DMS 273 treated with DMSO at 0.1 percent for 48 hours (cell line): ENCODE measurements around the gene VSIG10L.
A peak's percentile ranks its signal among the peaks of the same experiment; 100 is the strongest.

Source experiments
- DNase-seq: peaks from one replicate; lab custom pipeline; 2025; lab: John Stamatoyannopoulos, UW

The VSIG10L gene

DNA sequence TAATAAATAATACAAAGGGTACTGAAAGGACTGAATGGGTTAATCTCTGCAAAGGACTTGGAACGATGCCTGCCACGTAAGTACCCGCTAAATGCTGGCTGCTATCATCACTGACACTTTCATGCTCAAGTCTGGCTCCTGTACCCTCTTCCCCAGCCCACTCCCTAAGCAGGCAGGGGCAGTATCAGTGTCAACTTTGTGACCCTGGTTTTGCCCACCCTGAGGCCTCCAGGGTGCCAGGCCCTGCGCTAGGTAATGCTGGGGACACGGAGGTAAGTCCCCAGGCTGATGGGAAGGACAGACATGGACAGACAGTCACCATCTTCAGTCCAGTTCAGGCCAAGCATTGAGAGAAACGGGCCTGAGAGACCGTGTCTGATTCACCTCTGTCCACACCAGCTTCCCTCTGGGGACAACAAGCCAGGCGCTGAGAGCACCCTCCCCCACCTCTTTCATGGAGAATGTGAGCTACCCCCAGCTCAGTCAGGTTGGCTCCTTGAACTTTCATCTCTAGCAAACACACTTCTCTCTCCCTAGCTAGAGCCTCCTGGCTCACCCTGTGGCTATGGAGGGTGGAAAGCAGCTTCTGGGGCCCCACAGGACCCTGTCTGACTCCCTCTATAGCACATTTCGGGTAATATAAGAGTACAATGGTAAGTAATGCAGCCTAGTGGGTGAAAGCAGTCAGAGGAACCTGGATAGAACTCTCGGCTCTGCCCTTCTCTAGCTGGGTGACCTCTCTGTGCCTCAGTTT is 23.4 kb upstream of the VSIG10L start:
- no peak for DNase-seq

DNA sequence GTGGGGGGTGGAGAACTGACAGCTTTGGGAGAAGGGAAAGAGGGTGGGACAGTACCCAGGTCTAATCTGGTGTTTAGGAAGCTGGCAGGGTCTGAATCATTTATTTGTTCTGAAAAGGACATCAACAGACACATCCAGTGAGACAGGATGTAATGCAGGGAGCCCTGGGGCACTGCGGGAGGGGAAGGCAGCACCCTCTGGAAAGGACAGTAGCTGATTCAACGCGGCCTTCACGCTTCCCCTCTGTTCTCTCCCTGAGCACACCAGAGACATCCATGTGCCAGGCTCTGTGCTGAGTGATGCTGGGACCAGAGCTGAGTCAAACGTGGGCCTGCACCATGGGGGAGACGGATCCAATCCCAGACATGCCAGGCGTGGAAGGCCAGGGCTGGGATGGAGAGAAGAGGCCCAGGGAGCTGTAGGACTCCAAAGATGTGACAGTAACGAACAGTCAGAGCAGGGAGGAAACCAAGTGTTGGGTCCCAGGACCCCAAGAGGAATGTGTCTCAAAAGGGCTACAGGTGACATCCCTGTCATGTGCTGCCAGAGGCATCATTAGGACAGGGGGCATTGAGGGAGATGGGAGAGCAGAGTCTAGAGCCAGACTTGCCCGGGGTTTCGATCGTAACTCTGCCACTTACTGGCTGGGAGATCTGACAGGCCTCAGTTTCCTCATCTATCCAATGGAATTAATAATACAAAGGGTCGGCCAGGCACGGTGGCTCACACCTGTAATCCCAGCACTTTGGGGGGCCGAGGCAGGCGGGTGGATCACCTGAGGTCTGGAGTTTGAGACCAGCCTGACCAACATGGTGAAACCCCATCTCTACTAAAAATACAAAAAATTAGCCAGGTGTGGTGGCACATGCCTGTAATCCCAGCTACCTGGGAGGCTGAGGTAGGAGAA is 22.5 kb upstream of the VSIG10L start:
- no peak for DNase-seq

DNA sequence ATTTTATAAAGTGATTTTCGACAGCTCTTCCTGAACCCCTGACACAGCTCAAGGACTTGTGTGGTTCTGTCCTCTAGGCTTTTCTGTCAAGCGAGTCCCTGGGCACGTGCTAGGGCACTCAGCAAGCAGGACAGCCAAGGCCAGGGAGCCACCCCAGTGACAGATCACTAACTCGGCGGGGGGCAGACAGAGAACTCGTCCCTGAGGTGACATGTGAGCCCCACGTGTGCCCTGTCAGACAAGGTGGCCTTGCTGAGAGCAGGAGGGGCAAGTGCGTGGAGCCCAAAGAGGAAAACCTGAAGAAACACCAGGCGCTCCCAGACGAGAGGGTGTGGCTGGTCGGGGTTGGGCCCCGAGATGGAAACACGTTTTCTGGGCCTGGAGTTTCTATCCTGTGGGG is 19.3 kb upstream of the VSIG10L start:
- DNase-seq: no peak

DNA sequence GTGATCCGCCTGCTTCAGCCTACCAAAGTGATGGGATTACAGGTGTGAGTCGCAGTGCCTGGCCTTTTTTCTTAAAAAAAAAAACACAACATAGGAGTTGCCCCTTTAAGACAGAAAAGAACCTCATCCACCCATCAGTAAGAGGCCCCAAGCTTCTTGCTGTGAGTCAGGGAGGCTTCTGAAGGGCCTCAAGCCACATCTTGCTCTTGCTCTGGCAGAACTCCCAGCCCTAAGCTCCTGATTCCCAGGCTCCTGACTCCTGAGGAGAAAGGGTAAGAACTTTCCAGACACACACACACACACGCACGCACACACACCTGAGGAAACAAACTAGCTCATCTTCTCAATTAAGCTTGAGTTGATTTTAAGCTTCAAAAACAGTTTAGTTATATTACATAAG is 17.4 kb upstream of the VSIG10L start:
- no peak for DNase-seq

DNA sequence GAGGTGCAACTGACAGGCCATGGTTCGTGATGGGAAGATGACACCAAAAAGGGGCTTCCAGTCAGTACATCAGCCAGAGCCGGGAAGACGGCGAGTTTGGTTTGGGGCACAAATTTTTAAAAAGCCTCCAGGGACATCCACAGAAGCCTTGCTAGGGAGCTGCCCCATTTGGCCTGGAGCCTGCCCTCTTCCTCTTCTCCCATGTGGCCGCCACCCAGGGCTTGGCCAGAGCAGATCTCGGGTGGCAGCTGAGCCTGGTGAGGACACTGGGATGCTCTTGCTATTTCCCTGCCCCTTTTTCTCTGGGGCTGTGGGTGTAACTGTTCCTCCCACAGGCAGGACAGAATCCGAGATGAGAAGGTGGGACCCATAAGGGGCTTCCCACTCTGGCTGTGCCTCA is 16.0 kb upstream of the VSIG10L start:
- DNase-seq: no peak

DNA sequence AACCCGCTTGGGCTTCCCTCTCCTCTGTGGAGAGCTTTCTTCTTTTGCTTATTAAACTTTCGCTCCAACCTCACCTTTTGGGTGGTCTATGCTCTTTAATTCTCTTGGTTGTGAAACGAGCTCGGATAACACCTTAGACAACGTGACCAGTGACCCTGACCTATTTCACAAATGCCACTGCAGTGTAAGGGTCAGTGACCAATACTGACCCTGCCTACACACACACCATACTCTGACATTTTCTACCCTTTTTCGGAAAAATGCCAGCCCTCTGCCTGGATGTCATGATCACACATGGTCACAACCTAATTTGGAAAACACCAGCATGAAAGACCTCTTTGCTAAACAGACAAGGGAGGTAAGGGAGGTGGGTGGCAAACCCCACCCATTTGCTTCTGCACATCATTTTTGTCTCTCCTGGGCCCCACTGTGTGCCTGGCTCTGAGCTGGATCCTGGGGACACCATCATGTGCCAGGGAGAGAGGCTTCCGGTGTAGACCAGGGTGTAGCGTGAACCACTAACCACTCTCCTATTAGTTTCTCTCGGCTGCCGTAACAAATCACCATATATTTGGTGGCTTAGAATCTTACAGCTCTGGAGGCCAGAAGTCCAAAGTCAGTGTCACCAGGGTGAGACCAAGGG is 14.3 kb upstream of the VSIG10L start:
- no peak for DNase-seq

DNA sequence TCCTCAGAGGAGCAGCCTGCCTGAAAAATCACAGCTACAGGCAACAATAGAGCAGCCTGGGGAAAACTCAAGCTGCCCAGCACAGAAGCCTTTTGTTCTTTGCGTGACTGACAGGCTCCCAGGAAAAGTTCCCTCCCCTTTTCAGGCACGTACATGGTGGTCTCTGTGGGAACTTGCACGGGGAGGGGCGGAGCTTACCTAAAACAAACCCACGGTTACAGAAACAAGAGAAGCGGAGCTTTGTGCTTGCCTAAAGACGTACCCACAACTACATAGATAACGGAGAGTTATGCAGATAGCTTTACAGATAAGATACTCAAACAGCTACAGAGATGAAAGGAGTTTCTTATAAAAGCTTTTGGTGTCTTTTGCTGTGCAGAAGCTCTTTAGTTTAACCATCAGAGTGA is 12.8 kb upstream of the VSIG10L start:
- no peak for DNase-seq

DNA sequence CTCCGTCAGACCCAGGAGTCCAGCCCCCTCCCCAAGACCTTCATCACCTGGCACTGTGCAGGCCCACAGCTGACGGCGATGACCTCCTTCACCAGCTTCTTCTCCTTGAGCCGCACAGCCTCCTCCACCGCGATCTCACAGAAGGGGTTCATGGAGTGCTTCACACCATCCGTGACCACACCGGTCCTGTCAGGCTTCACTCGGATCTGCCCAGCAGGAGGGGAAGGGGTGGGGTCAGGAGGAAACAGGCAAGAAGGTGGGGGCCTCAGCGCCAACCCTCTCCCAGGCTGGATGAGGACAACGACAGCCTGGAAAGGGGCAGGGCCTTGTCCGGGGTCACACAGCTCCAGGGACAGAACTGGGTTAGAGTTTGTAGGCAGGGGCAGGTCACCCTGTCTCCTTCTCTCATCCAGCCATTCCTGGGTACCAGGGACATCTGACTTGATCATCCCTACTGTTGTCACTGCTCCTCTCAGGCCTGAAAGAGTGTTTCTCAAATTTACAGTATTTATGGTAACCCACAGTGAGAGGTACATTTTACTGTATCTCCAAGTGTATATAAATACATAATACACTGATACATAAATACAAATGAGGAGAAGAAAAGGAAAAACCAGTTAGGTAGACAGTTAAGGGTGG is 12.3 kb upstream of the VSIG10L start:
- no peak for DNase-seq

DNA sequence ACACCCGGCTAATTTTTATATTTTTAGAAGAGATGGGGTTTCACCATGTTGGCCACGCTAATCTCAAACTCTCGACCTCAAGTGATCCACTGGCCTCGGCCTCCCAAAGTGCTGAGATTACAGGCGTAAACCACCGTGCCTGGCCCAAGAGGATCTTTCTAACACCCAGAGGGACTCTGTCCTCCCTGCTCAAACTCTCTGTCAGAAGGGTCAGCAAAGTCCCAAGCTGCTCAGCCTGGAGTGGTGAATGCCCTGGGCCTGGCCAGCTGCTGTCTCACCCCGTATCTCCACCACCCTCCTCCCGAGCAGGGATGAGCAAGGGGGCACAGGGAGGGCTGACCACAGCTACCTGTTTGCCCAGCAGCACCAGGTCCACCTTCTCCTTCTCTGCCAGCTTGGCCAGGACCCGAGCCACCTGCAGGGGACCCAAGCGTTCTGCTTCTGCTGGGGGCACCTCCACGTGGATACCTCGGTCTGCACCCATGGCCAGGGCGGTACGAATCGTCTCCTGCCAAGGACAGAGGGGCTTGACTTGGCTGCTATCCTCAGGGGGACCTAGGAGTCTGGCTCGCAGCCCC is 10.9 kb upstream of the VSIG10L start:
- DNase-seq: no peak

DNA sequence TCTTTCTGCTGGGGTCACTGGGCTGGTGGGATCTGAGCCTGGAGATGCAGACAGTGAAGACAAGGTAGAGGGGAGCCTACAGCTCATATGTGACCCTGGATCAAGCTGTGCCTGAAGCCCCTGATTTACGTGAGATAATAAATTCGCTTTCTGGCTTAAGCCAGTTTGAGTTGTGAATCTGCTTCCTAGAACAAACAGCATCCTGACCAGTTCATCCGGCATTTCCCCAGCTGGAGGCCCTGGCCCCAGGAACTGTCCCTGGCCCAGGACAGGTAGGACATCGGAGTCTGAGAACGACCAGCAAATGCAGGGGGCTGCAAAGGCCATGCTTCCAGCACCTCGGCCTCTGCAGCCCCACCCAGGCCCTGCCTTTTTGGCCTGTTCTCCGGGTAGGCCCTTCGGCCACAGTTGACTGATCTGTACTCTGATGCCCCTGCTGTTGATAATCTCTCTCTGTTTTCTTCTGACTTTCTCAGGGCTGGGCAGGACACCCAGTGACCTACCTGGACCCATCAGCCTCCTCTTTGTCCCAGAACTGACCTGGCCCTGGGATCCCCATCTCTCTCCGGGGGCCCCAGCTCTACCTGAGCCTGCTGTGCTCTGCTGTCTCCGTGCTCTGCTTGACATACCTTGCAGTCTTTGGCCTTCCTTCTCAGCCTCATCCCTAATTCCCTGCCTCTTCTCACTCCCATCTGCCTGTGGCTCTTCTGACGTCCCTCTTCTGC is 9.5 kb upstream of the VSIG10L start:
- DNase-seq: no peak

DNA sequence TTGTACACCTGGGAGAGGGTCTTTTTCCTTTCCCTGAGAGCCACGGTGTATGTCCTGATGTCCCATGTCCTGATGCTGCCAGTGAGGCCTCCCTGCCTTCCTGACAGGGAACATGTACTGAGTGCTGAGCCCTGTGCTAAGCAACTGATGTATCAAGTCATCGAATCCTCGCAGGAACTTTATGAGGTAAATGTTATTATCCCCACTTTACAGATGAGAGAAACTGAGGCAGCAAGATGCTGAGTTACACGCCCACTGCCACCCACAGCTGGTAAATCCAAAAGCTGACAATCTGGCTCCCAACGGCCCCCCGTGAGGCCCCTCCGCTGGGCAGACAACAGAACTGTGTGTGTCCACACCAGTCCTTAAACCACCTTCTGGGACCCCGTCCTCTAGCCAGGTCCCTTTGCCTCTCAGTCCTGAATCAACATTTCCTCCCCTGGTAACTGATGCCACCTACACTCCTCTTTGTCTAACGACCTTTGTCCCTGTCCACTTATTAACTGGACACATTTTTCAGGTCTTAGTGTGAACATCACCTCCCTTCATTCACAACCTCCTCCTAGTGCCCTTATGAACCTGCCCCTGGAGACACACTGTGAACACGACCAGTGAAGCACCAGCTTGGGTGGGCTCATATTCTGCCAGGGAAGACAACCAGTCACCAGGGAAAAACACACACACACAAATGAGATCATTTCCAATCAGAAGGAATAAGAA is 5.4 kb upstream of the VSIG10L start:
- no peak for DNase-seq

DNA sequence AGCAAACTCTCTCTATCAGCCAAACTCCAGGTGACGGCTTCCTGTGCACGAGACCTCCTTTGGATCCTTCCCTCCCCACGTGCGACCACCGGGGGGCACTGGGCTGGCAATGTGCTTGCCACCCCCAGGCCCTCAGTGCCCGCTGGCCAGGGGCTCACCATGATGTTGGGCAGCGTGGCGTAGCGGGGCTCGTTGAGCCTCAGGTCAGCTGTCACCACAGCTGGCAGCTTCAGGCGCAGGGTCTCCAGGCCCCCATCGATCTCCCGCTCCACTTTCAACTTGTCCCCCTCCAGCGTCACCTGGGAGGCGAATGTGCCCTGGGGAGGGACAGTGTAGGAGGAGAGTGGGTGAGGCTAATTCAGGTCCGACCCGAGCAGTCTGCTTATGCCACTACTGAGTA is 4.8 kb upstream of the VSIG10L start:
- DNase-seq: no peak

DNA sequence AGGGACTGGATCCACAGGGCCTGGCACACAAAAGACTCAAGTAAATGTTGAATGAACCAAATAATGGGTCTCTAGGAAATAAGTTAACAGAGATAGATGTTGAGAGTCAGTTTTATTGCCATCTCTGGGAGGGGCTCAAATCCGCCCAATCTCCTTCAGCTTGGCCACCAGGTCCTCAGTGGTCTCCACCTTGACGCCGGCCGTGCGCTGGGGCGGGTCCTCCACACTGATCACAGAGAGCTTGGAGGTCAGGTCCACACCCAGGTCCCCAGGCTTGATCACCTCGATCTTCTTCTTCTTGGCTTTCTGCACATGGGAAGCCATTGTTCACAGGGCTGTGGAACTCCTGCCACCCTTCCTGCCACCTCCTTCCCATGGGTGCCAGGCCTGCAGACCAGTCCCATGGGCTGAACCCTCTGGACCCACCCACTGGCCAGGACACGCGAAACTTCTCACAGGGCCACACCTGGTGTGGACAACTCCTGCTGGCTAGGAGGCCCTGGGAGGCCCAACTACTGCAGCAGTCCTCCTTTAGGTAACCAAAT is 3.2 kb upstream of the VSIG10L start:
- no peak for DNase-seq

DNA sequence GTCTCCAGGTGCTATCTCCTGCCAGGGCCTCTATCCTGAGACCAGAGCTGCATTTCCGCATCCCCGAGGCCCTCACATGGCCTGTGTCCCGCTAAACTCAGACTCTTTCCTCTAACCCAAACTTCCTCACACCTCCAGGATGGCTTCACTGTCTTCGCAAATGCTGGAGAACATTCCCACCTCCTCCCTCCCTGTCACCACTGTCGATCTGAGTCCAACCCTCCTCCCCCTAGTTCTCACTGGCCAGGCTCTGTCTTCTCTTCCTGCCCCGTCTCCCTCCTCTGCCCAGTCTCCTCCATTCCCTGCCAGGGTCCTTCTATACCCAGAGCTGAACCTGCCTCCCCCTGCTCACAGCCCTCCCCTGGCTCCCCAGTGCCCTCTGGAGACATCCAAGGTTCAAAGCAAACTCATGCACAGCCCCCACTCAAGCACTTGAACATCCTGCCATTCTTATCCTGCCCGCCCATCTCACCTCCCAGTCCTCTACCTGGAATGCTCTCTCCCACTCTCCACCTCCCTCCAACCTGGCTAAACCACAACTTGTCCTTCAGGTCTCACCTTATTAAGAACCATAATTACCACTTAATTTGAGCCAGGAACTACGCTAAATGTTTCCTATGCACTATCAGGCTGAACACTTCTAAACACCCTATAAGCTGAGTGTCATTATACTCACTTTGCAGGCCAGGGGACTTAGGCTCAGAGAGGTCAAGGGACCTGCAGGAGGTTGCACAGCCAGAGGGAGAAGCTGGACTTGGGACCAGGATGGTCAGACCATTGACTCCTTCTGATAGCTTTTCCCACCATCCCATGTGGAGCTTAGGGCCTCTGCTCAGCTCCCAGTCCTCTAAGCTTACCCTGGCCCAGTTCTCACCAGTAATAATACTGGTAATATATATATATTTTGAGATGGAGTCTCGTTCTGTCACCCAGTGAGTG is 961 bp upstream of the VSIG10L start:
- no peak for DNase-seq

DNA sequence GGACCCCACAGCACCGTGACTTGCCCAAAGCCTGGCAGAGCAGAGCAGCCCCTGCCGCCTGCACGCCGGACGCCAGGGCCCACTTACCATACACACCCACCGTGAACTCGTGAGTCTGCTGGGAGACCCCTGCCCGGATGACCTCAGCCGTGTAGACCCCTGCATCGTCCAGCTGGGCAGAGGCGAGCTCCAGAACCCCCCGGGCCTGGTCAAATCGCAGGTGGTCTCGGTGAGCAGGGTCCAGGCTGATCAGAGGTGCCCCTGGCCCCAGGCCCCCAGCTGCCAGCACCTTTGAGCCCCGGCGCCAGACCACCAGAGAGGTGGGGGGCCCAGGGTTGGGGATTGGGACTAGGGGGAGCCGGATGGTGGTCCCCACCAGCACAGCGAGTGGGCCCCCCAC is 873 bp downstream of the VSIG10L start:
- no peak for DNase-seq

DNA sequence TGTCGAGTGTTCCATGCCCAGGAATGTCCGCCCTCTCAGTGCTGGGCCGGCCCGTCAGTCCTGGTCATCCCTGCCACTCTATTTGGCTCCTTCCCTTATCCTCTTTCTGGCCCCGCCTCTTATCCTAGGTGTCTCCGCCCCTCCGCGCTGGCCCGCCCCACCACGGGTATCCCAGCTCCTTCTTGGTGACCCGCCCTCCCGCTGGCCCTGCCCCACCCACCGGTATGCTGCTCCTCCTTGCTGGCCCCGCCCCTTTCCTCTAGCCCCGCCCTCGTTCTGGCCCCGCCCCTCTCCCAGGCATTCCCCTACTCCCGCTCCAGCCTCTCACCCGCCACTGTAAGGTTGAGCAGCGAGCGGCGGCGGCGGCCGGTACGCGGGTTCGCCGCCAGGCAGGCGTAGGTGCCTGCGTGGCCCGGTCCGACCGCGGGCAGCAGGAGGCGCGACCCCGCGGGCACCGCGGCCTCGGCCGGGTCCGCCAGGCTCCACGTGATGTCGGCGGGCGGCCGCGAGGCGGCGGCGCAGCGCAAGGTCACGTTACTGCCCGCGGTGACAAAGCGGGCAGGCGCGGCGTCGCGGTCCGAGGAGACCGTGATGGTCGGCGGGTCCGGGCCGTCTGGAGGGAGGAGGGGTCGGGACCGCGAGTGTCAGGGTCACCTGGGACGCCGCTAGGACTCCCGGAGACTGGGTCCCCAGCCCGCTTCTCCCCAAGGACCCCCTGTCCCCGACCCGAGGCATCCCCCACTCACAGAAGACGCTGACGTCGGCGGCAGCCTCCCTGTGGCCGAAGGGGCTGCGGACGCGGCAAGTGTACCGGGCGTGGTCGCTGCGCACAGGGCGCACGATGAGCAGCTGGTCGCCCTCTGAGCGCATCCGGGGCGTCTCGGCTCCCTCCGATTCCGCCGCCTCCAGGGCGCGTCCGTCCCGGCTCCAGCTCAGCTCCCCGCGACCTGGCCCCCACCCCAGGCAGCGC is 2.0 kb downstream of the VSIG10L start:
- DNase-seq: peak; percentile 60

DNA sequence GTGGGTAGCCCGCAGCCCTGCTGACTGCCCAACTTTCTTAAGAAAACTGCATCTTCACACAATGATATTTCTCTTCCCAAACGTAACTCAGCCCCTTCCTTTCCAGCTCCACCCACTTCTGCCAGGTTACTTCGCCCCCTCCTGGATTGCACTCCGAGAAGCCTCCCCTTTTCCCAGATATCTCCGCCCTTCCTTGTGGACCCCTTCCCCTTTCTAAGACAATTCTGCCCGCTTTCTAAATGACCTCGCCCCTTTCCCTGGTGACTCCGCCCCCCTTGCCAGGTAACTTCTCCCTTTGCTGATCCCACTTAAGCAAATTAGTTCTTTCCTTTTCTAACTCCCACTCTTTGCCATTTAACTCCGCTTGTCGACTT is 2.6 kb downstream of the VSIG10L start:
- DNase-seq: peak; percentile 61
